Skin of body (tissue), 2 donors: Measurements from ENCODE around the gene NUDT3. TPM values are rescaled to one million over a fixed set of nuclear protein-coding genes. Genes with fewer than 3 reads are reported as not detected.

Experiments used
- small RNA-seq: library from RNA; depleted of rRNA; stranded (forward); fragments of <200 nt; gene quantifications from one replicate; pipeline ENCODE3, GENCODE V24; 2014; ENCODE audit warnings: low replicate concordance
- total RNA-seq: library from RNA; depleted of rRNA; stranded (reverse); fragments of >200 nt; gene quantifications from one replicate; pipeline ENCODE4 v1.2.3, GENCODE V29; 2014

The NUDT3 gene
- total RNA-seq, 1 donor from 2014 or later, result 21.3 TPM

Small RNAs within 50 kb of the gene (small RNA-seq; reads per million reads assigned to genes)
- not detected for gene MIR6835

Other genes with a start within 250 kb of the NUDT3 start
- gene GRM4, start 246.6 kb downstream of the NUDT3 start, total RNA-seq, result 0.69 TPM
- gene HMGA1, start 155.8 kb downstream of the NUDT3 start, total RNA-seq, result 38.5 TPM
- 4.0 TPM for gene SMIM29, start 143.7 kb downstream of the NUDT3 start, total RNA-seq
- 1,455 TPM for gene RPS10, start 33.4 kb upstream of the NUDT3 start, total RNA-seq
- gene PACSIN1, start 73.4 kb upstream of the NUDT3 start, total RNA-seq, result not detected
- 0.89 TPM for gene SPDEF, start 163.7 kb upstream of the NUDT3 start, total RNA-seq